ENCODE measurements around the gene PTGR3. TPM values are rescaled to one million over a fixed set of nuclear protein-coding genes. Genes with fewer than 3 reads are reported as not detected.

The PTGR3 gene
- total and polyA plus RNA-seq, 2 experiments from 2014 or later, result 24.4 to 25.7 TPM

DNA sequence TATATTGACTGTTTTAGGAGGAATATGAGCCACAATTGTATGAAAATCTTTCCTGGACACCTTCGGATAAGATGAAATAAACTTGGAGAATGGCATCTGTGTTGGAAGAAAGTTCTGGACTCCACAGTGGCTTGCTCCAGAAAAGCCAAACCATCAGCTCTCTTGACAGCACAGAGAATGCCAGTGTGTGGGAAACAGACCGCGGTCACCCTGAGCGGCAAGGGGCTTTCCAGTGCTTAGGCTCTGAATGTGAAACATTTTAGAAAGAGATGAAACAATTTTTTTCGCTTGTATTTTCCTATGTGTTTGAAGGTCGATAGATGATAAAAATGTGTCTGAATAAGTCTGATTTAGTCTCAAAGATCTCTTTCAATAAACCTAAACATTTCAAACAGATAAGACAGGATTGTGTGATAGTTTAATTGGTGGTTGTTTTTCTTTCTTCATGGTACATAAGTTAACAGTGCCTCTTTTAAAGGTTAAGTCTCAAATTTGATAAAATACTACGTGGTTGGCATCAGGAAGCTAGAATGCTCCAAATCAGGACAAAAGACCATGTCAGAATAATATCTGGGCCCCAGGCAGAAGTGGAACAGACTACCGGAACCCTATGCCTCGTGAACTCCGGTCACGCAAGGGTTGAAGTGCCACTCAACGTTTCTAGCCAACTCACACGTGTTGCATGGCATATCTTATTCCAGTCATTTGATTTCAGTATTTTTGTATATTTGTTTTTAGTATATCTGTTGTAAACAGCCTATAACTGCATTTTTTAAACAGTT lies 28.9 kb downstream of the PTGR3 start:
- Histone ChIP-seq H3K9me2 (replicated peaks; ENCODE audit: insufficient read depth) (no peaks in the 10 kb centered on the region), H3K36me3 (replicated peaks; ENCODE audit: insufficient read depth, low read depth) (no peaks in the 10 kb centered on the region), H3K9me3 (ENCODE audit: low read depth) (no peaks in the 10 kb centered on the region), H3K27ac (no peak overlapping the region), H3K4me3 (no peak overlapping the region), H3K4me1 (ENCODE audit: insufficient read depth) (no peaks in the 10 kb centered on the region), H3K4me2 (no peak overlapping the region), H2AFZ (no peak overlapping the region), H3K79me2 (no peaks in the 10 kb centered on the region), H3K27me3 (no peaks in the 10 kb centered on the region), H4K20me1 (ENCODE audit: insufficient read depth, poor library complexity, severe bottlenecking) (no peaks in the 10 kb centered on the region)
- WGBS (ENCODE audit: low lambda C conversion rate, missing lambda C conversion rate), result 89% methylated on average over 13 of the region's 13 CpGs
- TF ChIP-seq, protein P1, sequence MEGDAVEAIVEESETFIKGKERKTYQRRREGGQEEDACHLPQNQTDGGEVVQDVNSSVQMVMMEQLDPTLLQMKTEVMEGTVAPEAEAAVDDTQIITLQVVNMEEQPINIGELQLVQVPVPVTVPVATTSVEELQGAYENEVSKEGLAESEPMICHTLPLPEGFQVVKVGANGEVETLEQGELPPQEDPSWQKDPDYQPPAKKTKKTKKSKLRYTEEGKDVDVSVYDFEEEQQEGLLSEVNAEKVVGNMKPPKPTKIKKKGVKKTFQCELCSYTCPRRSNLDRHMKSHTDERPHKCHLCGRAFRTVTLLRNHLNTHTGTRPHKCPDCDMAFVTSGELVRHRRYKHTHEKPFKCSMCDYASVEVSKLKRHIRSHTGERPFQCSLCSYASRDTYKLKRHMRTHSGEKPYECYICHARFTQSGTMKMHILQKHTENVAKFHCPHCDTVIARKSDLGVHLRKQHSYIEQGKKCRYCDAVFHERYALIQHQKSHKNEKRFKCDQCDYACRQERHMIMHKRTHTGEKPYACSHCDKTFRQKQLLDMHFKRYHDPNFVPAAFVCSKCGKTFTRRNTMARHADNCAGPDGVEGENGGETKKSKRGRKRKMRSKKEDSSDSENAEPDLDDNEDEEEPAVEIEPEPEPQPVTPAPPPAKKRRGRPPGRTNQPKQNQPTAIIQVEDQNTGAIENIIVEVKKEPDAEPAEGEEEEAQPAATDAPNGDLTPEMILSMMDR (IDR thresholded peaks at IDR 0.05; ENCODE audit: poor library complexity), result no peak
- no peak for TF ChIP-seq EZH2phosphoT487 (IDR thresholded peaks at IDR 0.05; ENCODE audit: low read depth, severe bottlenecking, unreplicated experiment)
- TF ChIP-seq EZH2 (IDR thresholded peaks at IDR 0.05; ENCODE audit: borderline replicate concordance), result no peak
- DNase-seq (ENCODE audit: low spot score), result no peak

DNA sequence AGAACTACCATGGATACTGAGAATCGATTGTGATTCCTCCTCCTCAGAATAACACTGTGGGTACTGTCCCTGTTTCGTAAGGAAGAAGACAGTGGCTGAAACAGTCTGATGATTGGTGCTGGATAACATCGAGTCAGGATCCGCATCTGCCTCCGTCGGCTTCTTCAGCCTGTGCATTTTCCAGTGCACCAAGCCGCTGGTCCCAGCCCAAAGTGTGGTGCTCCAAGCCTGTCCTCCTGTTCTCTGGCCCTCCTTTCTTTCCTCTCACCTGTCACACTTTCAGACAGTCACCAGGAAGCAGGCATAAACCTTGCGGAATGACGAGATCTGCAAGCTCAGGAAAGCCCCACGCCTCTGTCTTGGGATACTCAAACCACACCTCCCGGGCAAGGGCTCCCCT lies 30.6 kb downstream of the PTGR3 start:
- TF ChIP-seq EZH2phosphoT487 (IDR thresholded peaks at IDR 0.05; ENCODE audit: low read depth, severe bottlenecking, unreplicated experiment) (no peak), EZH2 (IDR thresholded peaks at IDR 0.05; ENCODE audit: borderline replicate concordance) (no peak)
- TF ChIP-seq, protein P1 (IDR thresholded peaks at IDR 0.05; ENCODE audit: poor library complexity), result no peak
- no peaks in the 10 kb centered on the region for H3K79me2 ChIP-seq
- 92% methylated on average over 11 of the region's 11 CpGs for WGBS (ENCODE audit: low lambda C conversion rate, missing lambda C conversion rate)
- H3K27ac ChIP-seq, result no peak overlapping the region
- H4K20me1 ChIP-seq (ENCODE audit: insufficient read depth, poor library complexity, severe bottlenecking), result no peaks in the 10 kb centered on the region
- no peak overlapping the region for H3K4me2 ChIP-seq
- no peak overlapping the region for H3K4me3 ChIP-seq
- H3K27me3 ChIP-seq, result no peaks in the 10 kb centered on the region
- no peaks in the 10 kb centered on the region for H3K9me3 ChIP-seq (ENCODE audit: low read depth)
- no peaks in the 10 kb centered on the region for H3K36me3 ChIP-seq (replicated peaks; ENCODE audit: insufficient read depth, low read depth)
- H2AFZ ChIP-seq, result no peak overlapping the region
- no peak for DNase-seq (ENCODE audit: low spot score)
- H3K4me1 ChIP-seq (ENCODE audit: insufficient read depth), result no peaks in the 10 kb centered on the region
- no peaks in the 10 kb centered on the region for H3K9me2 ChIP-seq (replicated peaks; ENCODE audit: insufficient read depth)

DNA sequence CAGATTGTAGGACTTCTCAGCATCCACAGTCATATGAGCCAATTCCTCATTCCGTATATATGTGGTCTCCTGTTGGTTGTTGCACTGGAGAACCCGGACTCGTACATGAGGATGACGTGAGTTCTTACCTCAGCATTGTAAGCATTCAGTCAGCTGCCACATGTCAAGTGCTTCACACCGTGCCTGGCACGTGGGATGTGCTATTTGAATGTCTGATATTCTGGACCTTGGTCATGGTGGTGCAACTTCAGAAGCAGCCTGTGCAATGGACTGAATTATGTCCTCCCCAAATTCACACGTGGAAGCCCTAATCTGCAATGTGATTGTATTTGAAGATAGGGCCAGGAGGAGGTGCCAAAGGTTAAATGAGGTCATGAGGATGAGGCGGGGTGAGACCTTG lies 32.1 kb downstream of the PTGR3 start:
- no peaks in the 10 kb centered on the region for H3K27me3 ChIP-seq
- no peaks in the 10 kb centered on the region for H4K20me1 ChIP-seq (ENCODE audit: insufficient read depth, poor library complexity, severe bottlenecking)
- no peak for DNase-seq (ENCODE audit: low spot score)
- no peak overlapping the region for H2AFZ ChIP-seq
- TF ChIP-seq EZH2phosphoT487 (IDR thresholded peaks at IDR 0.05; ENCODE audit: low read depth, severe bottlenecking, unreplicated experiment), result no peak
- TF ChIP-seq, protein P1 (IDR thresholded peaks at IDR 0.05; ENCODE audit: poor library complexity), result no peak
- no peak for TF ChIP-seq EZH2 (IDR thresholded peaks at IDR 0.05; ENCODE audit: borderline replicate concordance)
- H3K9me3 ChIP-seq (ENCODE audit: low read depth), result no peaks in the 10 kb centered on the region
- H3K4me2 ChIP-seq, result no peak overlapping the region
- H3K79me2 ChIP-seq, result no peaks in the 10 kb centered on the region
- no peaks in the 10 kb centered on the region for H3K36me3 ChIP-seq (replicated peaks; ENCODE audit: insufficient read depth, low read depth)
- H3K9me2 ChIP-seq (replicated peaks; ENCODE audit: insufficient read depth), result no peaks in the 10 kb centered on the region
- no peak overlapping the region for H3K4me3 ChIP-seq
- H3K27ac ChIP-seq, result no peak overlapping the region
- no peaks in the 10 kb centered on the region for H3K4me1 ChIP-seq (ENCODE audit: insufficient read depth)
- WGBS (ENCODE audit: low lambda C conversion rate, missing lambda C conversion rate), result 83% methylated on average over 8 of the region's 8 CpGs

Measured in hepatocyte (in vitro differentiated cells).